Pancreas (tissue), 10 donors: ENCODE results near the gene FRMD4B. TPM values are rescaled to one million over a fixed set of nuclear protein-coding genes. Genes with fewer than 3 reads are reported as not detected.

ENCODE experiments used
- ATAC-seq, 4 donors: fragments of 200-7000 bp; cut with Tn5 transposase; one replicate each; pipeline versions ENCODE4 v1.8.0 to v1.9.1; 2020; ENCODE audit warnings: mild to moderate bottlenecking in 4 of 4, moderate library complexity in 4 of 4
- DNase-seq, 6 donors: peaks; one replicate each; pipeline ENCODE4 v3.0.0-alpha.2; 2020
- FAIRE-seq: peaks from 2 replicates; lab custom pipeline; 2012; peaks lifted over from hg19 to GRCh38; lab: Jason Lieb, UNC
- H3K27ac ChIP-seq, 4 donors: fragments of 200-600 bp; sonication (generic); 1 replicate in 3 of 4; 2 replicates in 1 of 4; pipeline versions ENCODE4 v1.5.0 to v1.8.0; 2020
- H3K27me3 ChIP-seq, 4 donors: fragments of 200-600 bp; one replicate each; pipeline ENCODE4 v1.8.0; 2021
- H3K36me3 ChIP-seq, 3 donors: fragments of 200-600 bp; sonication (generic) in 1 of 3; one replicate each; pipeline versions ENCODE4 v1.5.0 to v1.8.0; 2020 to 2021
- H3K4me1 ChIP-seq, 3 donors: fragments of 200-600 bp; one replicate each; pipeline ENCODE4 v1.8.0; 2021
- H3K4me3 ChIP-seq, 4 donors: fragments of 200-600 bp; sonication (generic) in 2 of 4; one replicate each; pipeline versions ENCODE4 v1.5.0 to v1.8.0; 2020 to 2021
- H3K9me3 ChIP-seq, 4 donors: fragments of 200-600 bp; one replicate each; pipeline ENCODE4 v1.8.0; 2021
- WGBS, 2 donors: extraction: QIAGEN DNeasy Blood & Tissue Kit; methylation state at CpG; one replicate each; pipeline ENCODE4 v1.1.7; 2013; 5-methylcytosine and 5-hydroxymethylcytosine counted together
- intact Hi-C, 3 donors: fragments of 100-400 bp; cut with DNase I; formaldehyde crosslinking; loops; one replicate each; pipeline versions ENCODE4 v1.11.1 to v1.14.2; 2022
- polyA plus RNA-seq, 2 donors: library from polyadenylated mRNA; stranded (reverse); fragments of 200-250 nt; gene quantifications; one replicate each; pipeline ENCODE4 v1.2.3, GENCODE V29; 2013
- total RNA-seq, 6 donors: library from RNA; stranded (reverse); fragmentation: NEBNext Ultra II Directional in 4 of 6; extraction: Animal tissue kit (Norgen Biotek cat#: 25700) in 4 of 6; gene quantifications; one replicate each; pipeline versions ENCODE4 v1.2.1 to v1.2.4, GENCODE V29; 2021 to 2023
- TF ChIP-seq, protein P1 (sequence below), 4 donors: fragments of 200-600 bp; sonication (generic) in 3 of 4; IDR thresholded peaks; one replicate each; pipeline versions ENCODE4 v1.5.0 to v1.8.0; 2021; ENCODE audit warnings: antibody characterized with exemption in 4 of 4
- donor health status: healthy with polysubstance abuse.
- donor health status: DM: no; HTN: no; CAD: no; lungs with moderate emphysema.
- donor health status: DM: no; HTN: no; CAD: no.
- donor health status: control.
- donor health status: control.
- donor health status: Bipolar disorder and iron deficiency.
- donor health status: DM: yes; HTN: yes; CAD: no.
- donor health status: DM: no; HTN: no; CAD: no.
- donor health status: DM: no; HTN: no; CAD: no.
- donor health status: DM: yes; HTN: yes; CAD: no.

The FRMD4B gene
- total and polyA plus RNA-seq, 8 donors, result 4.9 to 20.0 (median 7.3) TPM

DNA sequence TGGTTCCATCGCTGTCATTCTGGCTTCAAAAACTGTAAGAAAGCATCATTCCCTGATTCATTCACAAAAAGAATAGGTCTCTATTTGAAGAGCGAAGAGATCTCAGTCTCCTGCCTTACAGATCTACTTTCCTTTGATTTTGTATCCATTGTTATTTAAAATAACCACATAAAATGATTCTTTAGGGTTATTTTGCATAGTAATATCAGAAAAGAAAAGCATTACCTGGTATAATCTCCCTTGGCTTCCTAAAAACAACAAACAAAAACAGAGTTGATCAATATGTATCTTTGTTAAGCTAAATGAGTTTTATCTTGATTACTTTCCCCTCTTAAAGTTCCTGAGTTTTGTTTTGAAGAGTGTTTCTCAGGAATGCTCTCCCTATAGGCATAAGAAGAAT is 136.9 kb downstream of the FRMD4B start:
- FAIRE-seq (no peak), DNase-seq (no peak), ATAC-seq (no peak)
- H3K4me1 ChIP-seq, result no peaks in the 10 kb centered on the region
- WGBS, 2 donors, result 56 to 66% methylated on average over 2 of the region's 2 CpGs
- no peaks in the 10 kb centered on the region for H3K36me3 ChIP-seq
- H3K27ac ChIP-seq, result peak overlapping the region in 2 of 4 donors; percentile 43 to 71
- peak overlapping the region; percentile 0 to 34 (median 14) for H3K4me3 ChIP-seq
- no peaks in the 10 kb centered on the region for H3K27me3 ChIP-seq
- no peaks in the 10 kb centered on the region for H3K9me3 ChIP-seq
- intact Hi-C loops, result no loop called here
- TF ChIP-seq, protein P1, sequence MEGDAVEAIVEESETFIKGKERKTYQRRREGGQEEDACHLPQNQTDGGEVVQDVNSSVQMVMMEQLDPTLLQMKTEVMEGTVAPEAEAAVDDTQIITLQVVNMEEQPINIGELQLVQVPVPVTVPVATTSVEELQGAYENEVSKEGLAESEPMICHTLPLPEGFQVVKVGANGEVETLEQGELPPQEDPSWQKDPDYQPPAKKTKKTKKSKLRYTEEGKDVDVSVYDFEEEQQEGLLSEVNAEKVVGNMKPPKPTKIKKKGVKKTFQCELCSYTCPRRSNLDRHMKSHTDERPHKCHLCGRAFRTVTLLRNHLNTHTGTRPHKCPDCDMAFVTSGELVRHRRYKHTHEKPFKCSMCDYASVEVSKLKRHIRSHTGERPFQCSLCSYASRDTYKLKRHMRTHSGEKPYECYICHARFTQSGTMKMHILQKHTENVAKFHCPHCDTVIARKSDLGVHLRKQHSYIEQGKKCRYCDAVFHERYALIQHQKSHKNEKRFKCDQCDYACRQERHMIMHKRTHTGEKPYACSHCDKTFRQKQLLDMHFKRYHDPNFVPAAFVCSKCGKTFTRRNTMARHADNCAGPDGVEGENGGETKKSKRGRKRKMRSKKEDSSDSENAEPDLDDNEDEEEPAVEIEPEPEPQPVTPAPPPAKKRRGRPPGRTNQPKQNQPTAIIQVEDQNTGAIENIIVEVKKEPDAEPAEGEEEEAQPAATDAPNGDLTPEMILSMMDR (IDR thresholded peaks at IDR 0.05), result no peak

GRCh38 chr3:69248436-69248835 is 137.5 kb downstream of the FRMD4B start:
- peak overlapping the region in 2 of 4 donors; percentile 43 to 71 for H3K27ac ChIP-seq
- intact Hi-C loops, result no loop called here
- peak overlapping the region in 2 of 4 donors; percentile 20 to 34 for H3K4me3 ChIP-seq
- FAIRE-seq (no peak), DNase-seq (peak in 2 of 6 donors; percentile 10 to 25), ATAC-seq (peak; percentile 58 to 81 (median 71))
- peaks cover 0 to 4% (median 0%) of the 10 kb centered on the region in 3 donors for H3K4me1 ChIP-seq
- no peaks in the 10 kb centered on the region for H3K27me3 ChIP-seq
- no peaks in the 10 kb centered on the region for H3K36me3 ChIP-seq
- TF ChIP-seq, protein P1 (IDR thresholded peaks at IDR 0.05), result no peak
- H3K9me3 ChIP-seq, result no peaks in the 10 kb centered on the region
- 27 to 31% methylated on average over 8 of the region's 8 CpGs for WGBS, 2 donors

DNA sequence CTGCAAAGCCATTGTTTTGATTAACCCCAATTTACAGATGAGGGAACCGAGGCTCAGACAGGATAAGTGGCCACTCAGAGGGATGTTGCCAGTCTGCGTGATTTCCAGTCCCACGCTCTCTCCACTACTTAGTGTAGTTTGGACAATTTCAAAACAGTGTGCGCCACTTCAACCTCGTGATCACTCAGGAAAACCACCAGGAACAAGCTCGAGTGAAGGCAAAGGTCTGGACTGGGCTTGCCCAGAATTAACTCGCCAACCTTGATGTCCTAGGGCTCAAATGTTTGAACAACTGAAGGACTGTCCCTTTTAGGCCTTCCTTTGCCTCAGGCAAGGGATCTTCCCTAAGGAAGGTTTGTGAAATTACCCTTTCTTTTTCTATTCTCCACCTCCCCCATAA is 139.3 kb downstream of the FRMD4B start:
- peak overlapping the region in 2 of 4 donors; percentile 43 to 71 for H3K27ac ChIP-seq
- no peak for DNase-seq
- TF ChIP-seq, protein P1 (IDR thresholded peaks at IDR 0.05), result no peak
- H3K4me1 ChIP-seq, result peaks cover 0 to 6% (median 4%) of the 10 kb centered on the region in 3 donors
- FAIRE-seq, result no peak
- intact Hi-C loops, result no loop called here
- H3K9me3 ChIP-seq, result no peaks in the 10 kb centered on the region
- ATAC-seq, result no peak
- H3K4me3 ChIP-seq, result no peak overlapping the region
- 80 to 88% methylated on average over 7 of the region's 7 CpGs for WGBS, 2 donors
- no peaks in the 10 kb centered on the region for H3K36me3 ChIP-seq
- H3K27me3 ChIP-seq, result no peaks in the 10 kb centered on the region

GRCh38 chr3:69244039-69244438 is 141.8 kb downstream of the FRMD4B start:
- intact Hi-C loops, result no loop called here
- no peak for DNase-seq
- no peak for FAIRE-seq
- TF ChIP-seq, protein P1 (IDR thresholded peaks at IDR 0.05), result no peak
- Histone ChIP-seq H3K36me3 (no peaks in the 10 kb centered on the region), H3K9me3 (no peaks in the 10 kb centered on the region), H3K4me1 (peaks cover 0 to 6% (median 4%) of the 10 kb centered on the region in 3 donors), H3K27ac (peak overlapping the region in 2 of 4 donors; percentile 64 to 69), H3K4me3 (no peak overlapping the region), H3K27me3 (no peaks in the 10 kb centered on the region)
- ATAC-seq, result no peak
- WGBS, 2 donors, result 91 to 92% methylated on average over 2 of the region's 2 CpGs

DNA sequence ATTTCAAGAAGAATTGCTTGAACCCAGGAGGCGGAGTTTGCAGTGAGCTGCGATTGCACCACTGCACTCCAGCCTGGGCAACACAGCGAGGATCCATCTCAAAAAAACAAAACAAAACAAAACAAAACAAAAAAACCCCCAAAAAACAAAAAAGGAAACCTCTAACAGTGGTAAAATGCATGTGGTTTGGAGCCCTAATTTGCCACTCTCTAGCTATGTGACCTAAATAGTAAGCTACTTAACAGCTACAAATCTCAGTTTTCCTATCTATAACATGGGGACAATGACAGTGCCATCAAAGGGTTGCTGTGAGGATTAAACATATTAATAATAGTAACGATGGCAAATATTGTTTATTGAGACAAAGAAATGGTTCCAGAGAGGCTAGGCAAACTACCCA is 144.1 kb downstream of the FRMD4B start:
- FAIRE-seq (no peak), ATAC-seq (no peak), DNase-seq (no peak)
- intact Hi-C loops, result no loop called here
- H3K27me3 ChIP-seq, result no peaks in the 10 kb centered on the region
- WGBS, 2 donors, result 85 to 91% methylated on average over 4 of the region's 4 CpGs
- no peaks in the 10 kb centered on the region for H3K9me3 ChIP-seq
- no peak overlapping the region for H3K4me3 ChIP-seq
- H3K36me3 ChIP-seq, result no peaks in the 10 kb centered on the region
- peak overlapping the region in 2 of 4 donors; percentile 38 to 69 for H3K27ac ChIP-seq
- TF ChIP-seq, protein P1 (IDR thresholded peaks at IDR 0.05), result no peak
- H3K4me1 ChIP-seq, result peaks cover 0 to 6% (median 4%) of the 10 kb centered on the region in 3 donors
